ENCODE data around the gene CLTC.

- no peak for TF ChIP-seq CTCF (IDR thresholded peaks at IDR 0.05; ENCODE audit: low read depth, low read length)
- no peak for TF ChIP-seq MYC (IDR thresholded peaks at IDR 0.05; ENCODE audit: low read depth, low read length)
- TF ChIP-seq POLR2A (IDR thresholded peaks at IDR 0.05; ENCODE audit: extremely low read depth, insufficient read length), result peak; percentile 60
- TF ChIP-seq MAX (IDR thresholded peaks at IDR 0.05; ENCODE audit: low read depth, low read length), result no peak
These were observed 729 bp upstream of the CLTC start for GRCh38 chr17:59619035-59619297.

Measured in NB4 (cell line).